Gastroesophageal sphincter (tissue), 3 donors: Measurements from ENCODE around the gene LAMTOR5.

Source experiments
- CTCF ChIP-seq, 4 experiments: fragments of 200-600 bp in 2 of 4; fragments of 450-650 bp in 2 of 4; sonication (generic) in 1 of 4; IDR thresholded peaks; one replicate each; pipeline ENCODE4 v1.5.1; 2017 to 2019; ENCODE audit warnings: antibody characterized with exemption in 4 of 4, mild to moderate bottlenecking in 2 of 4, moderate library complexity in 2 of 4
- EP300 ChIP-seq: sonication (generic); formaldehyde crosslinking; IDR thresholded peaks from one replicate; pipeline ENCODE4 v1.6.1; 2017; ENCODE audit warnings: antibody characterized with exemption, mild to moderate bottlenecking

GRCh38 chr1:110440877-110441276, 33.4 kb upstream of the LAMTOR5 start:
- no peak for TF ChIP-seq CTCF (IDR thresholded peaks at IDR 0.05)
- no peak for TF ChIP-seq EP300
